Measurements from ENCODE around the gene RTN4R. TPM values are rescaled to one million over a fixed set of nuclear protein-coding genes. Genes with fewer than 3 reads are reported as not detected.

RTN4R gene
- total RNA-seq, 1 experiment from 2014 or later: 25.0 TPM

DNA sequence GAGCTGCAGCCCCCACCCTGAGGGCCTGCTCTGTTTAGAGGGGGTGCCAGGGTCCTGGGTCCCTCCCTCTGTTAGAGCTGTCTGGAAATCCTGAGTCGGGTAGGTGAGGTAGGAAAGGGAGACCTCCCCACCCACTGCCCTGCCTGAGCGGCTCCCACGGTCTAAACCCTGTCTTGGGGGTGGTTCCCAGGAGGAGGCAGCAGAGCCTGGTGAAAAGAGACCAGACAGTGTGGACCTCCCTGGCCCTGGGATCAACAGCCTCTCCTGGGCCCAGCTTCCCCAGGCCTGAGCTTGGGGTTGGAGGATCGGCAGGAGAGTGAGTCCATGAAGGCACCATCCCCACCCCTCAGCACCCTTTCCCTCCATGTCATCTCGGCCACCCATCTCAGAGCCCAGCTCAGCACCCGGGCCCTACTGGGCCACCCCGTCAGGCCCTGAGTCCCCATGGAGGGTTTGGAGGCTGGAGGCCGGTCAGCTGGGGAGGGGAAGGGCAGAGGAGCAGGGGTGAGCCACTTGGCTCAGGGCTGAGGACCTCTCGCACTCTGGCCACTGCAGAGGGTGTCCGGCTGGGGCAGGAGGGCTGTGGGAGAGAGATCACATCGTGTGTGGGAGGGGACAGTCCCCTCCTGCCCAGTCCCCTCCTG, 37.2 kb downstream of the RTN4R start:
- ATAC-seq (no peak), DNase-seq (ENCODE audit: low spot score) (no peak)
- no peaks in the 10 kb centered on the region for H3K9me3 Mint-ChIP-seq
- no peaks in the 10 kb centered on the region for H3K27me3 Mint-ChIP-seq (ENCODE audit: low read depth)
- no peaks in the 10 kb centered on the region for H3K4me1 Mint-ChIP-seq
- no peak overlapping the region for H3K27ac Mint-ChIP-seq
- H3K4me3 Mint-ChIP-seq: no peak overlapping the region
- TF ChIP-seq EMX1 (CRISPR knock-in tag; IDR thresholded peaks at IDR 0.05): no peak
- no peak for TF ChIP-seq NR3C1 (CRISPR knock-in tag; conservative IDR thresholded peaks at IDR 0.05; ENCODE audit: low read depth)
- ChIA-PET POLR2A (interaction anchor here (0.9 kb wide), 1 partner anchor 102 kb away, joined by 3 read pairs; no protein-coding TSS in a partner anchor), CTCF (interaction anchor here (1.3 to 5.6 kb wide), 3 partner anchors 8 to 74 kb away, joined by 5 to 36 read pairs (median 5); no protein-coding TSS in a partner anchor)
- H3K36me3 Mint-ChIP-seq: no peaks in the 10 kb centered on the region

DNA sequence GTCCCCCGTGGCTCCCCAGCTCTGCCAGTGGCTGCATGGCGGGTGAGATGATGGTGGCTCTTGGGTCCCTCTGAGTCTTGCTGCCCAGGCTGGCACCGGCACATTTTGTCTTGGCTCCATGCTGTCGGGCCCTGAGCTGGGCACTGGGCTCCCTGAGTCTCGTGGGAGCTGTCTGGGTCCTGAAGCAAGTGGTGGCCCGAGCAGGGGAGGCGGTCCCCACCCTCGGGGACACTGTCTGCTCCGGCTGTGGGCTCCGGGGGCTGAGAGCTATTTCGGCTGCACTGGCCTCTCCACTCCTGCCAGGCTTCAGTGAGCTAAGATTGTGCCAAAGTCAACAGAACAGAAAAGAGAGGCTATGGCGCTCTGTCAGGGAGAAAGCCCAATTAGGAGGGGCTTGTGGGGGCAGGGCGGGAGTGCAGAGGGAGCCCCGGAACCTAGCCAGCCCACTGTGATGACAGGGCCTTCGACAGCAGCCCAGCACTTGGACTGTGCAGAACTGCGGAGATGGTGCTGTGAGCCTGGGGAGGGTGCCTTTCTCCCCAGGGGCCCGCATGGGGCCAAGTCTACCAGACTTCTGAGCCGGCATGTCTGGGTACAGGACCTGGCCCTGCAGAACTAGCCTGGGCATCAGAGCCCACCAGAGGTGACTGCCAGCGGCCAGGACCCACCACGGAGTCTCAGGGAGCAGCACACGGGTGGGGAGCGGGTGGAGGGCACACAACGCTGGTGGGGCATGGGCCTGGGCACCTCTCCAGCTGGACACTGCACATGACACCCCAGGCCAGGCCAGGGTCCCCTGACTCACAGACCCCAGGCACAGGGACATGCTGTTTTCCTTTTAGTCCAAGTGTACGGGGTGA, 38.0 kb downstream of the RTN4R start:
- no peak for ATAC-seq
- H3K4me1 Mint-ChIP-seq: no peaks in the 10 kb centered on the region
- no peaks in the 10 kb centered on the region for H3K27me3 Mint-ChIP-seq (ENCODE audit: low read depth)
- ChIA-PET POLR2A (no interaction called here), CTCF (interaction anchor here (1.8 to 5.6 kb wide), 2 partner anchors 9 to 73 kb away, joined by 5 to 36 read pairs; no protein-coding TSS in a partner anchor)
- peaks cover 5% of the 10 kb centered on the region for H3K9me3 Mint-ChIP-seq
- no peak overlapping the region for H3K27ac Mint-ChIP-seq
- no peak overlapping the region for H3K4me3 Mint-ChIP-seq
- H3K36me3 Mint-ChIP-seq: peaks cover 1% of the 10 kb centered on the region; the same call in 1 of the 2 replicates
- no peak for DNase-seq (ENCODE audit: low spot score)
- TF ChIP-seq ZNF423 (CRISPR knock-in tag; IDR thresholded peaks at IDR 0.05): no peak
- TF ChIP-seq, protein P1, sequence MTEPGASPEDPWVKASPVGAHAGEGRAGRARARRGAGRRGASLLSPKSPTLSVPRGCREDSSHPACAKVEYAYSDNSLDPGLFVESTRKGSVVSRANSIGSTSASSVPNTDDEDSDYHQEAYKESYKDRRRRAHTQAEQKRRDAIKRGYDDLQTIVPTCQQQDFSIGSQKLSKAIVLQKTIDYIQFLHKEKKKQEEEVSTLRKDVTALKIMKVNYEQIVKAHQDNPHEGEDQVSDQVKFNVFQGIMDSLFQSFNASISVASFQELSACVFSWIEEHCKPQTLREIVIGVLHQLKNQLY (CRISPR knock-in tag; IDR thresholded peaks at IDR 0.05): no peak
- TF ChIP-seq OVOL2 (CRISPR knock-in tag; IDR thresholded peaks at IDR 0.05; ENCODE audit: borderline replicate concordance): no peak
- TF ChIP-seq FOXP1 (CRISPR knock-in tag; IDR thresholded peaks at IDR 0.05; ENCODE audit: borderline replicate concordance): no peak
- TF ChIP-seq E2F4 (CRISPR knock-in tag; IDR thresholded peaks at IDR 0.05; ENCODE audit: borderline replicate concordance, low read depth): no peak
- TF ChIP-seq, protein P2, sequence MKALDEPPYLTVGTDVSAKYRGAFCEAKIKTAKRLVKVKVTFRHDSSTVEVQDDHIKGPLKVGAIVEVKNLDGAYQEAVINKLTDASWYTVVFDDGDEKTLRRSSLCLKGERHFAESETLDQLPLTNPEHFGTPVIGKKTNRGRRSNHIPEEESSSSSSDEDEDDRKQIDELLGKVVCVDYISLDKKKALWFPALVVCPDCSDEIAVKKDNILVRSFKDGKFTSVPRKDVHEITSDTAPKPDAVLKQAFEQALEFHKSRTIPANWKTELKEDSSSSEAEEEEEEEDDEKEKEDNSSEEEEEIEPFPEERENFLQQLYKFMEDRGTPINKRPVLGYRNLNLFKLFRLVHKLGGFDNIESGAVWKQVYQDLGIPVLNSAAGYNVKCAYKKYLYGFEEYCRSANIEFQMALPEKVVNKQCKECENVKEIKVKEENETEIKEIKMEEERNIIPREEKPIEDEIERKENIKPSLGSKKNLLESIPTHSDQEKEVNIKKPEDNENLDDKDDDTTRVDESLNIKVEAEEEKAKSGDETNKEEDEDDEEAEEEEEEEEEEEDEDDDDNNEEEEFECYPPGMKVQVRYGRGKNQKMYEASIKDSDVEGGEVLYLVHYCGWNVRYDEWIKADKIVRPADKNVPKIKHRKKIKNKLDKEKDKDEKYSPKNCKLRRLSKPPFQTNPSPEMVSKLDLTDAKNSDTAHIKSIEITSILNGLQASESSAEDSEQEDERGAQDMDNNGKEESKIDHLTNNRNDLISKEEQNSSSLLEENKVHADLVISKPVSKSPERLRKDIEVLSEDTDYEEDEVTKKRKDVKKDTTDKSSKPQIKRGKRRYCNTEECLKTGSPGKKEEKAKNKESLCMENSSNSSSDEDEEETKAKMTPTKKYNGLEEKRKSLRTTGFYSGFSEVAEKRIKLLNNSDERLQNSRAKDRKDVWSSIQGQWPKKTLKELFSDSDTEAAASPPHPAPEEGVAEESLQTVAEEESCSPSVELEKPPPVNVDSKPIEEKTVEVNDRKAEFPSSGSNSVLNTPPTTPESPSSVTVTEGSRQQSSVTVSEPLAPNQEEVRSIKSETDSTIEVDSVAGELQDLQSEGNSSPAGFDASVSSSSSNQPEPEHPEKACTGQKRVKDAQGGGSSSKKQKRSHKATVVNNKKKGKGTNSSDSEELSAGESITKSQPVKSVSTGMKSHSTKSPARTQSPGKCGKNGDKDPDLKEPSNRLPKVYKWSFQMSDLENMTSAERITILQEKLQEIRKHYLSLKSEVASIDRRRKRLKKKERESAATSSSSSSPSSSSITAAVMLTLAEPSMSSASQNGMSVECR (CRISPR knock-in tag; IDR thresholded peaks at IDR 0.05; ENCODE audit: borderline replicate concordance): no peak
- TF ChIP-seq EMX1 (CRISPR knock-in tag; IDR thresholded peaks at IDR 0.05): no peak
- no peak for TF ChIP-seq FOXP4 (CRISPR knock-in tag; IDR thresholded peaks at IDR 0.05)
- TF ChIP-seq, protein P3, sequence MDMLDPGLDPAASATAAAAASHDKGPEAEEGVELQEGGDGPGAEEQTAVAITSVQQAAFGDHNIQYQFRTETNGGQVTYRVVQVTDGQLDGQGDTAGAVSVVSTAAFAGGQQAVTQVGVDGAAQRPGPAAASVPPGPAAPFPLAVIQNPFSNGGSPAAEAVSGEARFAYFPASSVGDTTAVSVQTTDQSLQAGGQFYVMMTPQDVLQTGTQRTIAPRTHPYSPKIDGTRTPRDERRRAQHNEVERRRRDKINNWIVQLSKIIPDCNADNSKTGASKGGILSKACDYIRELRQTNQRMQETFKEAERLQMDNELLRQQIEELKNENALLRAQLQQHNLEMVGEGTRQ (CRISPR knock-in tag; IDR thresholded peaks at IDR 0.05): no peak
- TF ChIP-seq NFATC4 (CRISPR knock-in tag; IDR thresholded peaks at IDR 0.05): no peak
- TF ChIP-seq GABPB1 (CRISPR knock-in tag; IDR thresholded peaks at IDR 0.05): no peak

All from WTC11 (cell line).